Measurements from ENCODE around the gene PHF23. TPM values are rescaled to one million over a fixed set of nuclear protein-coding genes. Genes with fewer than 3 reads are reported as not detected.
A peak's percentile ranks its signal among the peaks of the same experiment; 100 is the strongest.

The PHF23 gene
- total RNA-seq, 1 donor from 2014 or later, result 27.4 TPM

DNA sequence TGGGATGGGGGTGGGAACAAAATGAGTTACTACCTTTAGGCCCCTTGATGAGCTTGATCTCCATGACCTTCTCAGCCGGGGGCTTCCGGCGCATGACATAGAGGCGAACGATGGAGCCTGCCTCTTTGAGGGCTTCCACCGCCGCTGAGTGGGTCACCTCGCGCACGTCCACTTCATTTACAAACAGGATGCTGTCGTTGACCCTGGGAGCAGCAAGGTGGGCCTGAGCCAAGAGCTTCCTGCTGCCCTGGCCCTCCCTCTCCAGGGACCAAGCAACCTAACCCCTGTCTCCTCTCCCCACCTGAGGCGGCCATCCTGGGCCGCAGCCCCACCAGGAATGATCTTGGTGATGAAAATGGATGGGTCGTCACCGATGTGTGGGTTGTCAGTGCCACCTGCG lies 35.9 kb downstream of the PHF23 start:
- Histone ChIP-seq H3K4me3 (ENCODE audit: low read depth, low read length) (no peak overlapping the region), H3K27me3 (ENCODE audit: control insufficient read depth, insufficient read depth, low read length) (no peaks in the 10 kb centered on the region), H3K36me3 (ENCODE audit: control insufficient read depth, insufficient read depth, low read length) (no peaks in the 10 kb centered on the region)
- DNase-seq (ENCODE audit: low read depth) (no peak), FAIRE-seq (no peak)
- TF ChIP-seq, protein P1, sequence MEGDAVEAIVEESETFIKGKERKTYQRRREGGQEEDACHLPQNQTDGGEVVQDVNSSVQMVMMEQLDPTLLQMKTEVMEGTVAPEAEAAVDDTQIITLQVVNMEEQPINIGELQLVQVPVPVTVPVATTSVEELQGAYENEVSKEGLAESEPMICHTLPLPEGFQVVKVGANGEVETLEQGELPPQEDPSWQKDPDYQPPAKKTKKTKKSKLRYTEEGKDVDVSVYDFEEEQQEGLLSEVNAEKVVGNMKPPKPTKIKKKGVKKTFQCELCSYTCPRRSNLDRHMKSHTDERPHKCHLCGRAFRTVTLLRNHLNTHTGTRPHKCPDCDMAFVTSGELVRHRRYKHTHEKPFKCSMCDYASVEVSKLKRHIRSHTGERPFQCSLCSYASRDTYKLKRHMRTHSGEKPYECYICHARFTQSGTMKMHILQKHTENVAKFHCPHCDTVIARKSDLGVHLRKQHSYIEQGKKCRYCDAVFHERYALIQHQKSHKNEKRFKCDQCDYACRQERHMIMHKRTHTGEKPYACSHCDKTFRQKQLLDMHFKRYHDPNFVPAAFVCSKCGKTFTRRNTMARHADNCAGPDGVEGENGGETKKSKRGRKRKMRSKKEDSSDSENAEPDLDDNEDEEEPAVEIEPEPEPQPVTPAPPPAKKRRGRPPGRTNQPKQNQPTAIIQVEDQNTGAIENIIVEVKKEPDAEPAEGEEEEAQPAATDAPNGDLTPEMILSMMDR (IDR thresholded peaks at IDR 0.05; ENCODE audit: insufficient read depth, low read length, severe bottlenecking), result no peak

DNA sequence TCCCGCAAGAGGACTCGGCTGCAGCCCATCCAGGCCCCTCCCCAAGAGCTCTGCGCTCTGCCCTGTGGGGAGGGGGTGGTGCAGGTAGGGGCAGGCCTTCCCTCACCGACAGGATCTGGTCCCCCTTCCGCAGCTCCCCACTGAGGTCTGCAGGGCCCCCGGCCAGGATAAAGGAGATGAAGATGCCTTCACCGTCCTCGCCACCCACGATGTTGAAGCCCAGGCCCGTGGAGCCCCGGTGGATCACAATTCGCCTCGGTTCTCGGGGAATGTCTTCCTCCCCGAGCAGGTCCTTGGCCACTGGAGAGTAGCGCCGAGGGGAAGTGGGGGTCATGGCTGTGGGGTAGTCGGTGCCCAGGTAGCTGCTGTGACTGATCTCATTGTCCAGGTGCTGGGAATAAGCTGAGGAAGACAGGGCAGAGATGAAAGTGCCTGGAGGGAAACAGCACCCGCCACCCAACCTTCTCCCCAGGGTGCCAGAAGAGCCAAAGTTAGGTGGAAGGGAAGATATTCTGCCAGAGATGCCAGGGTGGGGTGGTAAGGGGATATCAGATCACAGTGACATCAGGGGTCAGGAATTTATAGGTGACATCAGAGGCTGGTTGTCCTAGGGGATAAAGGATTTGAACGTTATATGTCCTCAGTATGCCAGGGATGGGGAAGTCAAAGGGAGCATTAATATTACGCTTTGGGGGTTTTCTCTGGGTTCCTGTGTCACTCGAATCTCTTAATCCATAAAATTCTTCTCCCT lies 42.4 kb downstream of the PHF23 start:
- DNase-seq (ENCODE audit: low read depth) (no peak), FAIRE-seq (peak; percentile 72)
- H3K4me3 ChIP-seq (ENCODE audit: low read depth, low read length), result no peak overlapping the region
- TF ChIP-seq, protein P1 (IDR thresholded peaks at IDR 0.05; ENCODE audit: insufficient read depth, low read length, severe bottlenecking), result no peak
- H3K27me3 ChIP-seq (ENCODE audit: control insufficient read depth, insufficient read depth, low read length), result no peaks in the 10 kb centered on the region
- no peaks in the 10 kb centered on the region for H3K36me3 ChIP-seq (ENCODE audit: control insufficient read depth, insufficient read depth, low read length)

DNA sequence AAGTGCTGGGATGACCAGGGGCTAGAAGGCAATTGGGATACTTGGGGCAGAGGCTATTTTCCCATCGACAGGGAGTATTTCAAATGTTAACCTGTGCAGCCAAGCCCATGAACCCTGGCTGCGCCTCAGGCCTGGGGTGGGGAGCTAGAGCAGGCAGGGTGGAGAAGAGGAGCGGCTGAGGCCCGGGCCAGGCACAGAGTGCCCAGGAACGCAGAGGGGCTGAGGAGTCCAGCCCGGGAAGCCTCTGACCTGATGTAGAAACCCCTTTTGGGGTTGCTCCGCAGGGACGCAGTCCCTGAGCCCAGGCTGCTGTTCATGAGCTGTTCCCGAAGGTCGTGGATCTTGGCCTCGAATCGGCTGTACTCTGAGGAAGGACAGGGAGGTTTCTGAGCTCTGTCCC lies 43.3 kb downstream of the PHF23 start:
- no peaks in the 10 kb centered on the region for H3K36me3 ChIP-seq (ENCODE audit: control insufficient read depth, insufficient read depth, low read length)
- TF ChIP-seq, protein P1 (IDR thresholded peaks at IDR 0.05; ENCODE audit: insufficient read depth, low read length, severe bottlenecking), result no peak
- DNase-seq (ENCODE audit: low read depth) (no peak), FAIRE-seq (no peak)
- no peak overlapping the region for H3K4me3 ChIP-seq (ENCODE audit: low read depth, low read length)
- no peaks in the 10 kb centered on the region for H3K27me3 ChIP-seq (ENCODE audit: control insufficient read depth, insufficient read depth, low read length)

DNA sequence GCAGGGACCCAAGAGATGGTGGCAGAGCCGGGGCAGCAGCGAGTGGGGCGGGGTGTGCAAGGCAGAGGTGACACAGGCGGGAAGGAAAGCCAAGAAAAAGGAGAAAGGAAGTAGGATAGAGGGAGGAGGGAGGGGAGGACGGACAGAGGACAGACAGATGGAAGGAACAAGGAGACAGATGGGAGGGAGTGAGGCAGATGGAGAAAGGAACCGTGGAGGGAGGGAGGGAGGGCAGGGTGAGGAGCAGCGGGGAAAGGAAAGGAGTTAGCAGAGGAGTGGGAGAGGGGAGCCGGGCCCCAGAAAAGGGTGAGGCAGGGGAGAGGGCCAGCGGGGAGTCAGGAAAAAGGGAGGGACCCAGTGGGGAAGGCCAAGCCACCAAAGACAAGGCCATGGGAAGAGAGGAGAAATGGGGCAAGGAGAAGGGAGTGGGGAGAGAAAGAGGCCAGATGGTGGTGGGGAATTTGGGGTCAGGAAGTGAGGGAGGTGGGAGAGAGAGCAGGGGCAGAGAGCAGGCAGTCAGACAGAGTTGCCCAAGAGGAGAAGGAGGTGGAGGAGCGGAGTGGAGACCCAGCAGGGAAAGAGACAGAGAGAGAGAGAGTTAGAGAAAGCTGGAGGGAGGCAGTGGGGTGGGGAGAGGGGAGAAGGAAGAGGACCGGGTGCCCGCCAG lies 46.9 kb downstream of the PHF23 start:
- TF ChIP-seq, protein P1 (IDR thresholded peaks at IDR 0.05; ENCODE audit: insufficient read depth, low read length, severe bottlenecking), result no peak
- Histone ChIP-seq H3K4me3 (ENCODE audit: low read depth, low read length) (no peak overlapping the region), H3K36me3 (ENCODE audit: control insufficient read depth, insufficient read depth, low read length) (no peaks in the 10 kb centered on the region), H3K27me3 (ENCODE audit: control insufficient read depth, insufficient read depth, low read length) (no peaks in the 10 kb centered on the region)
- DNase-seq (ENCODE audit: low read depth) (no peak), FAIRE-seq (no peak)

DNA sequence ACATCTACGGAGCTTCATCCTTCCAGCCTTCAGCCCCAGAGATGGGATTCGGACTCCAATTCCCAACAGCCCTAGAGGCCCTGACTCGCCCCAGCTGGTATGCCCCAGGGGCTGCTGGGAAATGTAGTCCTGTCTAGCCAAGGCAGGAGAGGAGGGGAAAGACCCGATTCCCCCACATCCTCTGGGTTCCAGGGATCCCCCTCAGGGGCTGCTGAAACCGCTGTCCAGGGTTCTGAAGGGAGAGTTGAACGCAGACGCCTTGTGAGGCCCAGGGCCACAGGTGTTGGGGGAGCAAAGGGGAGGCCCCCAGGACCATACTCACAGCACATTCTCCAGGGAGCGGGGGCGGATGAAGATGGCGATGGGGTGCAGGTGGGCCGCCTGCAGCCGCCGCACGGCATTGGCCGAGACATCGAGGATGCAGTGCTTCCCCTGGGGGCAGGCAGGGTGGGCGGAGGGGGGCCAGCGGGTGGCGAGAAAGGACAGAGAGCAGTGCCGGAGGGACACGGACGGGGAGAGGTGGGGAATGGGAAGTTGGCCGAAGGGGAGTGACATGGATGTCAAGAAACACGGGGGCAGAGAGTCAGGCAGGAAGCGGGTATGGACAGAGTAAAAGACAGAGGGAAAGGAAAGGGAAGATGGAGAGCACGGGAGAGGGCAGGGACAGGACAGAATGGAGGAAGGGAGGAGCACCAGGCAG lies 47.5 kb downstream of the PHF23 start:
- TF ChIP-seq, protein P1 (IDR thresholded peaks at IDR 0.05; ENCODE audit: insufficient read depth, low read length, severe bottlenecking), result no peak
- Histone ChIP-seq H3K27me3 (ENCODE audit: control insufficient read depth, insufficient read depth, low read length) (no peaks in the 10 kb centered on the region), H3K36me3 (ENCODE audit: control insufficient read depth, insufficient read depth, low read length) (no peaks in the 10 kb centered on the region), H3K4me3 (ENCODE audit: low read depth, low read length) (no peak overlapping the region)
- DNase-seq (ENCODE audit: low read depth) (peak; percentile 26), FAIRE-seq (no peak)
